Measurements from ENCODE around the gene CTTNBP2. TPM values are rescaled to one million over a fixed set of nuclear protein-coding genes. Genes with fewer than 3 reads are reported as not detected.

The CTTNBP2 gene
- total RNA-seq, 1 donor from 2014 or later = 21.5 TPM

DNA sequence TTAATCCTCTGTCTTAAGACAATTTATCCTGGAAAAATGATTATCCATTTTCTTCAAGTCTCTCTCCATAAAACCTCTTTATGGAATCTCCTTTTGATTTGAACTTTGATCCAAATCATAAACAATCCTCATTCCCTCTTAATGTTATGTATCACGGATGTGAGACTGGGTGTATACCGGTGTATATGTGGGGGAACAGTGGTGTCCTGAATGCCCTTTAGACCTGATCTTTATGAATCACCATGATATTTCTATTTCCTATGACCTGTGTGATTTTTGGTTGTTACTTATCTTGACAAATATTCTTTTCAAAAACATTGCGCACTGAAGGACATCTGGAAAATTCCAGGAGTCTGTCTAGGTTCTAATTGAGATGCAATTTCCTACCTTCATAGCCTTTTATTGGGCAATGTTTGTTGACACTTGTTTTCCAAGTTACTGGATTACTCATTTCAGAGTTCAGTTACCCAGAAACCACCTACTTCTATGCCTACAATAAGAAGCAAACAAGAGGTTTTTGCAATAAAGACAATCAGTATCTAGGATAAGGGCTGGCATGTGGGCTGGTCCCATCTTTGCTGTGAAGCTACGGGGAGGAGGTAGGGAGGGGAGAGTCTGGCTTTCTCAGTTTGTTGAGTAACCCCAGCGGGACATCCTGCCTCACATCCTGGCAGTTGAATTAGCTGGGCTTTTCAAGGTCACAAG, 190.4 kb downstream of the CTTNBP2 start:
- DNase-seq (ENCODE audit: low spot score) (no peak), ATAC-seq (no peak)
- intact Hi-C loops (cut with DNase I) = no loop called here

DNA sequence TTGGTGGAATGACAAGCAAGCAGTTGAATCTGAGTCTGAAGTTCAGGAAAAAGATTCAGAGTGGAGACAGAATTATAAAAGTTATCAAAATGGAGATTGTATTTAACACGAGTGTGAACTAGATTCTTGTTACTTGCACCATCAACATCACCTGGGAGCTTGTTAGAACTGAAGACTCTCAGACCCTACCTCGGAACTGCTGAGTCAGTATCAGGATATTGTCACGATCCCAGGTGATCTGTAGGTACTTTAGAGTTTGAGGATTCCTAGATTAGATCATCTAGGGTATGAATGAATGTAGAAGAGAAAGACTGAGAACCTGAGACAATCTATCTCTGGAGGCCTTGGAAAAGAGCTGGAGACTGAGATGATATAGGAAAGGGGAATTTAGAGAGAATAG, 194.1 kb downstream of the CTTNBP2 start:
- DNase-seq (ENCODE audit: low spot score) (no peak), ATAC-seq (no peak)
- intact Hi-C loops (cut with DNase I) = no loop called here

DNA sequence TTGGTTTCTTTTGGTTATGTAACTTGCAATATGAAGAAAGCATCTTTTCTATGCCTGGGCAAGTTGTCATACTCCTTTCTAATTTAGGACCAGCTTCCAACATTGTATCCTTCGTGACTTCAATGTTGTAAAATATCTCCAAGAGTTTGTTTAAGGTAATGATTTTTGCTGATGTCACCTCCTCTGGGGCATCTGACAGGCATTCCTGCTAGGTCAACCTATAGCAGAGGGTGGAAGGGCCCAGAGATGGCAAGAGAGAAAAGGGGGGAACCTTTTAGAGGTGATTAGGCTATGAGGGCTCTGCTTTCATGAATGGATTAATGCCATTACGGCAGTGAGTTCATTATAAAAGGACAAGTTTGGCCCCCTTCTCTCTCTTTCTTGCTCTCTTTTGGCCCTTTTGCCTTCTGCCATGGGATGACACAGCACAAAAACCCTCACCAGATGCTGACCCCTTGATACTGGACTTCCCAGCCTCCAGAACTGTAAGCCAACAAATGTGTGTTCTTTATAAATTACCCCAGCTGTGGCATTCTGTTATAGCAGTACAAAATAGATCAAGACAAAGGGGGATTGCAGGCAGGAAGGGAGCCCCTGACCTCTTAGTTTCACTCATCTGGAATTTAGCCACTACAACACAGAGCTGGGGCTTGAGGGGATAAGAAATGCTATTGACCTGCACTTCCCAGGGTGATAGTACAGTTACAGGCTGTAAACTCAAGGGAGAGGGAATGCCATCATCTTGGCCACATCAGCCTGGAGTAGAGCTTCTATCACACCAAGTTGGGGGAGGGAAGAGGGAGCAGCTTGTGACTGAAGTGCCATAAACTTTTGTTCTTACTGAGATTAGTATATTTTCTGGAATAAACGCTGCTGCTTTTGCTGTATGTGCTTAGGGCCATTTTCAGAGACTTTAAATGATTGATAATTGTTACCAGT, 197.5 kb downstream of the CTTNBP2 start:
- DNase-seq (ENCODE audit: low spot score) (no peak), ATAC-seq (no peak)
- intact Hi-C loops (cut with DNase I) = no loop called here

DNA sequence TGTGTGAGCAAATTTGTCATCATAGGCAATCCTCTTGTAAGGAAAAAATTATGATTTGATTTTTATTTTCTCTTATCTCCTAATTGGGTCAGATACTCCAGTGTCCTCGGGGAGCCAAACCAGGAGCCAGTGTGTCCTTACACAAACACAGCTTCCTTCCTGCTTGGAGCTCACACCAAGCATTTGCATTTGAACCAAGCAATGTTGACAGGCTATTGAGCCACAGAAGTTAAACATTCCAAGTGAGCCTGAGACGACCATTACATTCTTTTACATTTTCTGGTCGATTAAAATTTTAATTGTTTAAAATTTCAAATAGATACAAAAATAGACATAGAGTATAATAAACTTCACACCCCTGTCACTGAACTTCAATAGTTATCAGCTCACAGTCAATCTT, 198.6 kb downstream of the CTTNBP2 start:
- intact Hi-C loops (cut with DNase I) = no loop called here
- ATAC-seq = no peak
- DNase-seq (ENCODE audit: low spot score) = no peak

DNA sequence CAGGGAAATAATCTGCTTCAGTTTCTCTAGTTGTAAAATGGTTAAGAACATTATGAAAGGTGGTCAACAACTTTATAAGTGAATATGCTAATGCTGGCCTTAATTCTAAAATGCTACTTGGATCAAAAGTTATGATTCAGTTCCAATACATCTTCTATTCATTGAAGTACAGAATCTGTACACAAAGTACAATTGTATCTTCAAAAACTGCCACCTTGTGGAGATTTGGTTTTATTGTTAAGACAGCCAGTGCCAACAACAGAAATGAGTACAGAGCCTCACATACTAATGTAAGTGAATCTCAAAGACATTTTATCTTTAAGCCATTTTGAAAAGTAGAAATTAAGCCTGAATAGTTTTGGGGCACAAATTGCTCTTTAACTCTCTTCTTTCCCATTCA, 199.4 kb downstream of the CTTNBP2 start:
- intact Hi-C loops (cut with DNase I) = no loop called here
- ATAC-seq (no peak), DNase-seq (ENCODE audit: low spot score) (no peak)

DNA sequence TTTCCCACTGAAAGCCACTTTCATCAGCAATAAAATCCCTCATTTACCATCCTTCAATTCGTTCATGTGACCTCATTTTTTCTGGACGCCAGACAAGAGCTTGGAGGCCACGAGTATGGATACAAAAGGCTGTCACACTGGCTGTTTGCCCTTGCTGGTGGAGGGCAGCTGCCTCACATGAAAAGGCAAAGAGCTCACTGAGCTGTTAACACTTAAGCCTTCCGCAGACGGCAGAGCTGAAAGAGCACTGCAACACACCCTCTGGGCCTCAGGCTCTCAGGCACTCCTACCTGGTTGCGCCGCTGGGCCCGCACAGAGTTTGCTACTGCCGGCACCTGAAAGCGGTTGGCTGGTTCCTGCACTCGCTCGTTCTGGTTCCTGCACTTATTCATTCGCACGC, 199.9 kb downstream of the CTTNBP2 start:
- DNase-seq (ENCODE audit: low spot score) (no peak), ATAC-seq (no peak)
- intact Hi-C loops (cut with DNase I) = no loop called here

DNA sequence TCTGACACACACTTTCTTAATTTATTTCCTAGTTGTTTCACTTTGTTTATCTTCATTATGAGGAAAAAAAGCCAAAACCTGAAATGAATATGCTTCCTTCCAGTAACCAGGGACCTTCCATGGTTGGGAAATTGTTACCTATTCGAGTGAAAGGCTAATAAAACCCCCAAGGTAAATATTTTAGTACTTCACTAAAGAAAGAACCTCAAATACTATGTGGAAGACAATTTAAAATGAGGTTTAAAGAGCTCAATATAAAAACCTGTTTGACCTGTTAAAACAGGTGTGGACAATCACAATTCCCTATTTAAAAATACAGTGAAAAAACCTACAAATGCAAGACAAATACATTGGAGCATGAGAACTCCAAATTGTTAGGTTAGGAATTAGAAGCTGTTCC, 200.8 kb downstream of the CTTNBP2 start:
- intact Hi-C loops (cut with DNase I) = no loop called here
- no peak for ATAC-seq
- no peak for DNase-seq (ENCODE audit: low spot score)

DNA sequence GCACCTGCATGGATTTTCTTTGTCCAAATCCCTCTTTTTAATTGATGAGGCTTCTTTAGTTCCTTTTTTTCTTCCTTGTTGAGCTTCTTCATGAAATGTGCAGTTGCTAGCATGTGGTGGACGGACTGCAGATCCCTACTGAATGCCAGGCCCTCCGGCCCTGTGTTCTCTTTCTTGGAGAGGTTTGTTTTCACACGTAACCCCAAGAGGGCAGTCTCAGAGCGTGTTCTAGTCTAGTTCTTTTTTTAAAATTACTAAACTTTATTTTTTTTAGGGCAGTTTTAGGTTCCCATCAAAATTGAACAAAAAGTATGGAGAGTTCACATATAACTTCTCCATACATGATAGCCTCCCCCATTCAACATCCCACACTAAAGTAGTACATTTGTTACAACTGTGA, 203.4 kb downstream of the CTTNBP2 start:
- intact Hi-C loops (cut with DNase I) = no loop called here
- DNase-seq (ENCODE audit: low spot score) = no peak
- no peak for ATAC-seq

DNA sequence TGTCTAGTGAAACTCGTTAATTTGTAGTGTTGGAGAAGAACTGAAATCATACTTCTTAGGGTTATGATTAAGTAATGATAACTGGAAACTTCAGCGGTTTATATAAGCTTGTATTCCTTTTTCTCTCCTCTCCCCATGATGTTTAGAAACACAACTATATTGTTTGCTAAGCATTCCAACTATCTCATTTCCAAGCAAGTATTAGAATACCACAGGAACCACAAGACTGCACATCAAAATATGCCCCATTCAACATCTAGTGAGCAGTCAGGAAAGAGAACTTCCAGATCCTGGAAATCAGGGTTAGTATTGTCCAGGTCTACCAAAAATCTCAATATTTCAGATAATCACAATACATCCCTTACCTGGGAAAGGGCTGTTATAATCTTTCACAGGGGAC, 205.8 kb downstream of the CTTNBP2 start:
- ATAC-seq (no peak), DNase-seq (ENCODE audit: low spot score) (no peak)
- intact Hi-C loops (cut with DNase I) = no loop called here

DNA sequence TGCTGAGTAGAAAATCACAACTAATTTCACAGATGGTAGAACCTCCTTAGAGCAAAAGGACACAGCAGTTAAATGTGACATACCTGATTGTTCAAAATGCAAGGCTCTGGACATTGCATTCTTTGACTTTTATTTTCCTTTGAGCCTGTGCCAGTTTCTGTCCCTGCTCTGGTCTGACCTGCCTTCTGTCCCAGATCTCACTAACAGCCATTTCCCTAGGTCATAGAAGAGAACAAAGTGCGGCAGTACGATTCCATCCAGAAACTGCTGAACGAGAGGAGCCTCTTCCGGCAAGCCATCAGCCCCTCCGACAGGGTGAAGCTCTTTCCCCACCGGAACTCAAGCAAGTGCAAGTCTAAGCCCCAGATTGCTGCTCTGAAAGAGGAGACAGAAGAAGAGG, 206.6 kb downstream of the CTTNBP2 start:
- ATAC-seq (no peak), DNase-seq (ENCODE audit: low spot score) (no peak)
- intact Hi-C loops (cut with DNase I) = no loop called here

DNA sequence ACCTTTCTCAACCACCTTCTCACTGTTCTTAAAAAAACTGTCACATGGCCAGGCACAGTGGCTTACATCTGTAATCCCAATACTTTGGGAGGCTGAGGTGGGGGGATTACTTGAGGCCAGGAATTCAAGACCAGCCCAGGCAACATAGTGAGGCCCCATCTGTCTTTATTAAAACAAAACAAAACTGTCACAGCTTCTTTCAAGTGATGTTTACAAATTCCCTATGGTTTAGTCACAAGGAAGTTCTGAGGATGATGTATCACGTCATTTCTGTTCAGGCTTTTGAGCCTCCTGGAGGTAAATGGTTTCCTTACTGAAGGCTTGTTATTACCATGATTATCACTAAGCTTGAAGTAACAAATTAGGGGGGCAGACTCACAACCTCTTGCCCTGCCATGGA, 207.2 kb downstream of the CTTNBP2 start:
- ATAC-seq (no peak), DNase-seq (ENCODE audit: low spot score) (no peak)
- intact Hi-C loops (cut with DNase I) = no loop called here

DNA sequence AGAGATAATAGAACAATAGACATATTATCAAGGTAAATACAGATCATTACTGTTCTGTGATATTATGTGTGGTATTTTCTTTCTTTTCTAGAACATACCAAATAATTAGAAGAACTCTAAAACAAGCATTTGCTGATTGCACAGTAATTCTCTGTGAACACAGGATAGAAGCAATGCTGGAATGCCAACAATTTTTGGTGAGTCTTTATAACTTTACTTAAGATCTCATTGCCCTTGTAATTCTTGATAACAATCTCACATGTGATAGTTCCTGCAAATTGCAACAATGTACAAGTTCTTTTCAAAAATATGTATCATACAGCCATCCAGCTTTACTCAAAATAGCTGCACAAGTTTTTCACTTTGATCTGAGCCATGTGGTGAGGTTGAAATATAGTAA, 207.9 kb downstream of the CTTNBP2 start:
- no peak for DNase-seq (ENCODE audit: low spot score)
- intact Hi-C loops (cut with DNase I) = no loop called here

DNA sequence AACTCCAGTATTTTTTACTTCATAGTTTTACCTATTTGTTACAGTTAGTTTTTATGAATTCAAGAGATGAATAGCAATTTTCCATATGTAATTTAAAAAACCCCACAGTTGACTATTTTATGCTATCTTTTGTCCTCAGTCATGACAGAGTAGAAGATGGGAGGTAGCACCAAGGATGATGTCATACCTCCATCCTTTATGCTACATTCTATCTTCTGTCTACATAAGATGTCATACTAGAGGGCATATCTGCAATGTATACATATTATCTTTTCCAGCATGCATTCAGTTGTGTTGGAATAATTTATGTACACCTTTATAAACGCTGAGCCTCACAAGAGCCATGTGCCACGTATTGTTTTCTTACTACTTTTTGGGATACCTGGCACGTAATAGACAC, 209.2 kb downstream of the CTTNBP2 start:
- intact Hi-C loops (cut with DNase I) = no loop called here
- ATAC-seq = no peak
- DNase-seq (ENCODE audit: low spot score) = no peak

More for the DNA sequence above, 207.9 kb downstream of the CTTNBP2 start:
- no peak for ATAC-seq

DNA sequence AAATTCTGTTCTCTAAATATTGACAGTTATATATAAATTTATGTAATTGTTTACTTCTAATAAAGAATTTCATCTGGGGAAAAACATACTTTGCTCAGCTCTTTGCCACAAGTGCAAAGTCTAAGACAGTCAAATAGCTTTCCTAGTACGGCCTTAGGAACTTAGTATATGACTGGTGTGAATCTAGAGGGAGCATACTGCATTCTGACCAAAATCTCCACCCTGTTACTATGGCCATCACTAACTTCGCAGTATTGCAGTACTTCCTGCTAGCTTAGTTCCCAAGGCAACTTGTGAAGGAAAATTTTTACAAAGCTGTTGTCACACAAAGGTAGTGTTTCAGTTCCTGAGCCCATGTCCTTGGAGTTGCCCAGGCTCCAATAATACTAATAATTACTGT, 211.9 kb downstream of the CTTNBP2 start:
- DNase-seq (ENCODE audit: low spot score) (no peak), ATAC-seq (no peak)
- intact Hi-C loops (cut with DNase I) = no loop called here
